CD4-positive, alpha-beta T cell (primary cell): Measurements from ENCODE around the gene IL9R. TPM values are rescaled to one million over a fixed set of nuclear protein-coding genes. Genes with fewer than 3 reads are reported as not detected.

ENCODE experiments used
- ATAC-seq: fragments of 200-7000 bp; cut with Tn5 transposase; one replicate; pipeline ENCODE4 v1.10.0; 2022; ENCODE audit warnings: mild to moderate bottlenecking; ENCODE audit not compliant: poor library complexity
- CTCF ChIA-PET: fragments of 350-600 bp; sonication (Branson Sonifier 250); formaldehyde crosslinking; loops from one replicate; lab custom pipeline; 2021; ENCODE audit warnings: antibody characterized with exemption, inconsistent platforms; lab: Charles Lee
- POLR2A ChIA-PET: fragments of 350-600 bp; sonication (Branson Sonifier 250); formaldehyde crosslinking; loops from one replicate; lab custom pipeline; 2021; ENCODE audit warnings: antibody characterized with exemption, inconsistent platforms; lab: Charles Lee
- DNase-seq, 14 experiments: peaks; one replicate each; pipeline ENCODE4 v3.0.0-alpha.2; 2013 to 2020; ENCODE audit warnings: mixed read lengths in 2 of 14
- H3K27ac ChIP-seq, 2 donors: one replicate each; pipeline versions ENCODE4 v1.5.1 to v1.7.0; 2013; ENCODE audit warnings: low read length in 2 of 2, low read depth in 1 of 2, mild to moderate bottlenecking in 1 of 2
- H3K27me3 ChIP-seq, 2 experiments: 1 replicate in 1 of 2; 2 replicates in 1 of 2; pipeline versions ENCODE4 v1.6.1 to v1.7.0; 2013; ENCODE audit warnings: low read length in 2 of 2, control low read depth in 1 of 2, mild to moderate bottlenecking in 1 of 2, moderate library complexity in 1 of 2; ENCODE audit not compliant: insufficient read depth in 2 of 2, control insufficient read depth in 1 of 2
- H3K36me3 ChIP-seq: one replicate; pipeline ENCODE4 v1.6.1; 2013; ENCODE audit warnings: low read length, control low read depth; ENCODE audit not compliant: insufficient read depth
- H3K4me1 ChIP-seq: one replicate; pipeline ENCODE4 v1.6.1; 2013; ENCODE audit warnings: low read length, control low read depth; ENCODE audit not compliant: insufficient read depth
- H3K4me3 ChIP-seq: one replicate; pipeline ENCODE4 v1.5.1; 2013; ENCODE audit warnings: mild to moderate bottlenecking, low read length, moderate library complexity
- H3K9me3 ChIP-seq, 2 experiments: 1 replicate in 1 of 2; 2 replicates in 1 of 2; pipeline versions ENCODE4 v1.6.1 to v1.7.0; 2013; ENCODE audit warnings: low read length in 2 of 2, mild to moderate bottlenecking in 2 of 2, control low read depth in 1 of 2, moderate library complexity in 1 of 2; ENCODE audit not compliant: control insufficient read depth in 1 of 2, insufficient read depth in 1 of 2
- H3K27ac Mint-ChIP-seq: one replicate; pipeline ENCODE4 v1.8.0; 2020; ENCODE audit warnings: mixed read lengths
- H3K27me3 Mint-ChIP-seq: one replicate; pipeline ENCODE4 v1.8.0; 2021; ENCODE audit warnings: mixed read lengths
- H3K36me3 Mint-ChIP-seq: one replicate; pipeline ENCODE4 v1.8.0; 2021; ENCODE audit warnings: low read depth, mixed read lengths
- H3K4me1 Mint-ChIP-seq: one replicate; pipeline ENCODE4 v1.8.0; 2021; ENCODE audit warnings: low read depth, mixed read lengths
- H3K4me3 Mint-ChIP-seq: one replicate; pipeline ENCODE4 v1.8.0; 2020; ENCODE audit warnings: mild to moderate bottlenecking, mixed read lengths
- H3K9me3 Mint-ChIP-seq: one replicate; pipeline ENCODE4 v1.8.0; 2020; ENCODE audit warnings: mixed read lengths
- intact Hi-C, 2 experiments: fragments of 100-400 bp; cut with DNase I in 1 of 2; cut with micrococcal nuclease in 1 of 2; formaldehyde crosslinking; loops; one replicate each; pipeline versions ENCODE4 v1.15.1 to v1.9.0; 2023 to 2025; cut with DNase I, micrococcal nuclease
- total RNA-seq, 174 experiments: library from RNA in 2 of 174; stranded (reverse) in 2 of 174; gene quantifications; one replicate each; pipeline ENCODE4 v1.2.3 and lab custom pipeline; 2021 to 2026
- TF ChIP-seq, protein P1 (sequence below): fragments of 200-600 bp; IDR thresholded peaks from one replicate; pipeline ENCODE4 v1.8.0; 2022; ENCODE audit warnings: antibody characterized with exemption, mild to moderate bottlenecking

IL9R gene
- total RNA-seq, 2 experiments from 2014 or later, result 0.69 to 1.1 TPM

DNA sequence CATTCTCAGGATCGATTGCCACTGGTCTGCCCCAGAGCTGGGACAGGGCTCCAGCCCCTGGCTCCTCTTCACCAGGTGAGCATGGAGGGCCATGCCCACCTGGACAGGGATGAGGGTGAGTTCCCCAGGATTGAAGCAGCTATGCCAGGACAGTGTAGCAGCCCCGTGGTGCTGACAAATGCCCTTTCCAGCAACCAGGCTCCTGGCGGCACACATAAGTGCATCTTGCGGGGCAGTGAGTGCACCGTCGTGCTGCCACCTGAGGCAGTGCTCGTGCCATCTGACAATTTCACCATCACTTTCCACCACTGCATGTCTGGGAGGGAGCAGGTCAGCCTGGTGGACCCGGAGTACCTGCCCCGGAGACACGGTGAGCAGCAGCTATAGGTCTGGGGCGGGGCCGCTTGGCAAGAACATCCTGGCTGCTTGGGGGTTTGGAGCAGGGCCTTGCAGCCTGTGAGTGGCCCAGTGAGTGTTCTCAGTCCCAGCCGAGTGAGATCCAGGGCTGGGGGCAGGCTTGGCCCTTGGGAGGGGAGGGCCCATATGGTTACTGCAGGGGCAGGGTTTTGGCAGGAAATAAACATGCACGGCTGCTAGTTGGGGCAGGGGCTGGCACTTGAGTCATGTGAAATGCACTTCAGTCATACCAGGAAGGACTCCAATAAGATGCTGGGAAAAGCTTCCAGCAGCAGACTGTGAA, 6.1 kb downstream of the IL9R start:
- peaks cover 6% of the 10 kb centered on the region for H3K4me1 Mint-ChIP-seq
- CTCF ChIA-PET, result no interaction called here
- no peaks in the 10 kb centered on the region for H3K27me3 ChIP-seq
- no peak overlapping the region for H3K4me3 ChIP-seq
- H3K9me3 ChIP-seq, result peaks cover 0 to 4% of the 10 kb centered on the region in 2 experiments
- H3K27ac ChIP-seq, result no peak overlapping the region
- intact Hi-C loops, result no loop called here
- no peaks in the 10 kb centered on the region for H3K36me3 Mint-ChIP-seq
- DNase-seq, result no peak
- H3K4me1 ChIP-seq, result peaks cover 19% of the 10 kb centered on the region
- no peak overlapping the region for H3K27ac Mint-ChIP-seq
- no peaks in the 10 kb centered on the region for H3K36me3 ChIP-seq
- POLR2A ChIA-PET, result no interaction called here
- TF ChIP-seq, protein P1, sequence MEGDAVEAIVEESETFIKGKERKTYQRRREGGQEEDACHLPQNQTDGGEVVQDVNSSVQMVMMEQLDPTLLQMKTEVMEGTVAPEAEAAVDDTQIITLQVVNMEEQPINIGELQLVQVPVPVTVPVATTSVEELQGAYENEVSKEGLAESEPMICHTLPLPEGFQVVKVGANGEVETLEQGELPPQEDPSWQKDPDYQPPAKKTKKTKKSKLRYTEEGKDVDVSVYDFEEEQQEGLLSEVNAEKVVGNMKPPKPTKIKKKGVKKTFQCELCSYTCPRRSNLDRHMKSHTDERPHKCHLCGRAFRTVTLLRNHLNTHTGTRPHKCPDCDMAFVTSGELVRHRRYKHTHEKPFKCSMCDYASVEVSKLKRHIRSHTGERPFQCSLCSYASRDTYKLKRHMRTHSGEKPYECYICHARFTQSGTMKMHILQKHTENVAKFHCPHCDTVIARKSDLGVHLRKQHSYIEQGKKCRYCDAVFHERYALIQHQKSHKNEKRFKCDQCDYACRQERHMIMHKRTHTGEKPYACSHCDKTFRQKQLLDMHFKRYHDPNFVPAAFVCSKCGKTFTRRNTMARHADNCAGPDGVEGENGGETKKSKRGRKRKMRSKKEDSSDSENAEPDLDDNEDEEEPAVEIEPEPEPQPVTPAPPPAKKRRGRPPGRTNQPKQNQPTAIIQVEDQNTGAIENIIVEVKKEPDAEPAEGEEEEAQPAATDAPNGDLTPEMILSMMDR, result no peak
- H3K9me3 Mint-ChIP-seq, result no peaks in the 10 kb centered on the region
- no peak overlapping the region for H3K4me3 Mint-ChIP-seq
- H3K27me3 Mint-ChIP-seq, result no peaks in the 10 kb centered on the region
- no peak for ATAC-seq

DNA sequence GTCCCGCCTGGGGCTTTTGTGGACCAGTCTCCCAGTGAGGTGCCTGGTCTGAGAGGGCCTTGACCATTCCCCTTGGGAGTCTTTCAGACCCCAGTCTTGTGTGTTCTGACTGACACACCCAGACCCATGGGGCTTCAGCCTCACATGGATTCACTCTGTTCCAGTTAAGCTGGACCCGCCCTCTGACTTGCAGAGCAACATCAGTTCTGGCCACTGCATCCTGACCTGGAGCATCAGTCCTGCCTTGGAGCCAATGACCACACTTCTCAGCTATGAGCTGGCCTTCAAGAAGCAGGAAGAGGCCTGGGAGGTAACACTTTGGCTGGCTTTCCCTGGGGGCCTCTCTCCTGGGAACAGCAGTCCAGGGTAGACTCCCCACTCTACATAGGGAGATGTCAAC, 6.8 kb downstream of the IL9R start:
- H3K36me3 Mint-ChIP-seq, result no peaks in the 10 kb centered on the region
- H3K27me3 ChIP-seq, result no peaks in the 10 kb centered on the region
- ChIA-PET CTCF (no interaction called here), POLR2A (no interaction called here)
- peaks cover 19% of the 10 kb centered on the region for H3K4me1 ChIP-seq
- H3K9me3 ChIP-seq, result peaks cover 0 to 4% of the 10 kb centered on the region in 2 experiments
- ATAC-seq (no peak), DNase-seq (no peak)
- no peaks in the 10 kb centered on the region for H3K27me3 Mint-ChIP-seq
- no peak overlapping the region for H3K27ac ChIP-seq
- H3K4me3 ChIP-seq, result no peak overlapping the region
- H3K36me3 ChIP-seq, result no peaks in the 10 kb centered on the region
- H3K9me3 Mint-ChIP-seq, result no peaks in the 10 kb centered on the region
- no peak overlapping the region for H3K27ac Mint-ChIP-seq
- intact Hi-C loops, result no loop called here
- TF ChIP-seq, protein P1, result no peak
- H3K4me1 Mint-ChIP-seq, result peaks cover 6% of the 10 kb centered on the region
- no peak overlapping the region for H3K4me3 Mint-ChIP-seq

DNA sequence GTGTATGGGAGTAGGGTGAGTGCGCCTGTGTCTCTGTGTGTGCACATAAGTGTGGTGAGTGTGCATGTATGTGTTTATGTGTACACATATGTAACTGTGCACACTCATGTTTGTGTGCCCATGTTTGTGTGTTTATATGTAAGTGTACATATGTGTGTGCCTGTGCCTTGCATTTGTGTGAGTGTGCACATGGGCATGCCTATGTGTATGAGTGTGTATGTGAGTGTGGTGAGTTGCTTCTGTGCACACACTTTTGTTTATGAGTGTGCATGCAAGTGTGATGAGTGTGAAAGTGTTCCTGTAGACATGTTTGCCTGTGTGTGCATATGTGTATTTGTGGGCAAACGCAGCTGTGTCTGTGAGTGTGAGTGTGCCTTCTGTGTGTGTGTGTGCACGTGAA, 7.2 kb downstream of the IL9R start:
- Histone ChIP-seq H3K27ac (no peak overlapping the region), H3K27me3 (no peaks in the 10 kb centered on the region), H3K36me3 (no peaks in the 10 kb centered on the region), H3K9me3 (peaks cover 0 to 4% of the 10 kb centered on the region in 2 experiments), H3K4me1 (peaks cover 16% of the 10 kb centered on the region), H3K4me3 (no peak overlapping the region)
- H3K27me3 Mint-ChIP-seq, result no peaks in the 10 kb centered on the region
- H3K4me3 Mint-ChIP-seq, result no peak overlapping the region
- CTCF ChIA-PET, result no interaction called here
- no peaks in the 10 kb centered on the region for H3K9me3 Mint-ChIP-seq
- intact Hi-C loops, result no loop called here
- H3K36me3 Mint-ChIP-seq, result no peaks in the 10 kb centered on the region
- DNase-seq (no peak), ATAC-seq (no peak)
- peaks cover 6% of the 10 kb centered on the region for H3K4me1 Mint-ChIP-seq
- H3K27ac Mint-ChIP-seq, result no peak overlapping the region
- TF ChIP-seq, protein P1, result no peak
- POLR2A ChIA-PET, result no interaction called here
